ENCODE data around the gene RPS6KA5.
"Not testable (repeated sequence)": the region's sequence is repeated elsewhere in the genome, so short reads cannot be mapped to it uniquely, and the experiment has no call there.

The RPS6KA5 gene

DNA sequence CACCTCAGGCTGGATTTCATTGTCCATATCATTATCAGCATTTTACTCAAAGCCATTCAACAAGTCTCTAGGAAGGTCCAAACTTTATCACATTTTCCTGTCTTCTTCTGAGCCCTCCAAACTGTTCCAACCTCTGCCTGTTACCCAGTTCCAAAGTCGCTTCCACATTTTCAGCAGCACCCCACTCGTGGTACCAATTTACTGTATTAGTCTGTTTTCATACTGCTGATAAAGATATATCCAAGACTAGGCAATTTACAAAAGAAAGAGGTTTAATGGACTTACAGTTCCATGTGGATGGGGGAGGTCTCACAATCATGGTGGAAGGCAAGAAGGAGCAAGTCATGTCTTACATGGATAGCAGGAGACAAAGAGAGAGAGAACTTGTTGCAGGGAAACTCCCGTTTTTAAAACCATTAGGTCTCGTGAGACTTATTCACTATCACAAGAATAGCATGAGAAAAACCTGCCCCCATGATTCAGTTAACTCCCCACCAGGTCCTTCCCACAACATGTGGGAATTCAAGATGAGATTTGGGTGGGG is 121.1 kb downstream of the RPS6KA5 start:
- DNase-seq (ENCODE audit: low read depth in 2 of 2) = not testable (repeated sequence)

DNA sequence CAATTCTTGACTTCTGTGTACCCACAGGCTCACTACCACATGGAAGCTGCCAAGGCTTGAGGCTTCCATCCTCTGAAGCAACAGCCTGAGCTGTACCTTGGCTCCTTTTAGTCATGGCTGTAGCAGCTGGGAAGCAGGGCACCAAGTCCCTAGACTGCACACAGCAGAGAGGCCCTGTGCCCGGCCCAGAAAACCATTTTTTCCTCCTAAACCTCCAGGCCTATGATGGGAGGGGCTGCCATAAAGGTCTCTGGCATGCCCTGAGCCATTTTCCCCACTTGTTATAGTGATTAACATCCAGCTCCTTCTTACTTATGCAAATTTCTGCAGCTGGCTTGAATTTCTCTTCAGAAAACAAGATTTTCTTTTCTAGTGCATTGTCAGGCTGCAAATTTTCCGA is 121.8 kb downstream of the RPS6KA5 start:
- no peak for DNase-seq (ENCODE audit: low read depth in 2 of 2)

DNA sequence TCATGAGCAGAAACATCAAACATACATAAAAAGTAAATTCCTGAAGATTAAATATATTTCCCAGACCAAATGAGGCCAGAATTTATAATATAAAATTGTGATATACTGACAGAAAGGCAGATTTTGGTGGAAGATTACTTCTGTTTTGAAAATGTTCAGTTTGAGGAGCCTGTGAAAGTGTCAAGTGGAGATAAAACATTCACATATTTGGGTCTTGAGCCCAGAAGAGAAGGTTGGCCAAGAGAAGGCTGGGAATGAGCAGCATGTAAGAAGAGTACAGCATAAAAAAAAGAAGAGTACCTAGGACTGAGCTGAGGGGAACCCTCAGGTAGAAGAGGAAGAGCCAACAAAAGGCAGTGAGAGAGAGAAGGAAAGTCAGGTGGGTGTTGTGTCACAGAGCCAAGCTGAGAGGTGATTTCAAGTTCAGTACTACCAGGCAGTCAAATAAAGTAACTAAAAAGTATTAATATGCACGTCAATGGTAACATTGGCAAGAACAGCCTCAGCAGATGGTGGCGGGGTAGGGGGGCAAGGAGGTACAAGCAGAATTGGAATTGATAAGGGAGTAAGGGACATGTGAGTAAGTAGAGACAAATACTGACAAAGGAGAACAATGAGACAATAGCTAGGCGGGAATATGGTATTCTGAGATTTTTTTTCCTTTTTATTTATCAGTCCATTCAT is 123.5 kb downstream of the RPS6KA5 start:
- no peak for DNase-seq (ENCODE audit: low read depth in 2 of 2)

DNA sequence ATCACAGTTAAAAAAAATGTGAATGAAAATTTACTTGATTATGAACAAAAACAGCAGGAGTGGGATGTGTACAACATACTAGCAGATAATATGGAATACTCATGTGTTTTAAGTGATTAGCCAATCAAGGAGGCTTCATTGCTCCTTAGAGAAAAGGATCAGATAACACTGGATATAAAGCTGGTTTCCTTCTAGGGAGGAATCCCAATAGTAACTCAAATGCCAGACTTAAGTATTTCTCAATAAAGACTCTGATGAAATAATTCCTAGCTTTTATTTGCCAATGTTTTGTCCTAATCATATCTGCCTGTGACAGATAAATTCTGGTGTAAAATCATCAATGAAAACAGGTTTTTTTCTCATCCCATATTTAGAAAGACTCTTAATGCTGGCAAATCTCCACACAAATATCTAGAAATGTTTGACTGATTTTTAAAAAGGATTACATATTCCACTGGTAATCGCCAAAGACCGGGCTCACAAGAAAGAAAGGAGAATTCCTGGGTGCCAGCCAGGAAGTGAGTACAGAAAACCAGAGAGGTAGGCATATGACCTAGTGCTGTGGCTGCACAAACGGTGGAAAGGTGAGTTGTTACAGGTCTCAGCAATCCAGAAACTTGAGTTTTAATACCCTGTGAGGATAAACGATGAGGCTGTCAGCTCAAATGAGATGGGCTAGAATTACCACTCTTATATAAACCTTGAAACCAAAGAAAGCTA is 135.7 kb downstream of the RPS6KA5 start:
- no peak for DNase-seq (ENCODE audit: low read depth in 2 of 2)

DNA sequence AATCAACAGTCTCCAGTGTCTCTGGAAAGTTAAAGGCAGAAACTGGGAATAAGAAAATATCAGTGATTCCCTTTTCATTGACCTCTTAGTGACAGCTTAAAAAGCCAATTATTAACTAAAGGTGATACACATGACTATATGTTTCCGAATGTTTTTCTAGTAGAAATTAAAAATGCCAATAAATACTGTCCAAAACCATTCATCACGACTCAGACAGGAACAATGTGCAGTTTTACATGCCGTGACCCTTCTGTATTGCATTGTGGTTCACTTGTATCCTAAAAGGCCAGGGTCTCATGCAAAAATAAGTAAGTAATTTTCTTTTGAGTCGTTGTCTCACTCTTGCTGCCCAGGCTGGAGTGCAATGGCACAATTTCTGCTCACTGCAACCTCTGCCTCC is 138.3 kb downstream of the RPS6KA5 start:
- DNase-seq (ENCODE audit: low read depth in 2 of 2) = no peak

DNA sequence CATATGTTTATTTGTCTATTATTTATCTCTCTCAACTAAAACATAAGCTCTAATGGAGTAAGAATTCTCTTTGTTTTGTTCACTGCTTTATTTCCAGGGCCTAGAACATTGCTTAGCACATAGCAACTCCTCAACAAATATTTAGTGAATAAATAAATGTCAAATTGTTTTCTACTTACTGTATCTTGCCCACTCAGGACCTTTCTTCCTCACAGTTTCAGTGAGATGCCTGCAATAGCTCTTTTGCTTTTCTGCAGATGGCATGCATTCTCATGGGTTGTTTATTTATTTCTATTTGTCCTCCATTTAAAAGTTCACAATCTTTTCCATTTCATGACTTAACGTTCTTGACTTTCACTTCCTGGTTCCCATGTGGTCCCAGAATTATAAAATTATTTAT is 149.3 kb downstream of the RPS6KA5 start:
- no peak for DNase-seq (ENCODE audit: low read depth in 2 of 2)

DNA sequence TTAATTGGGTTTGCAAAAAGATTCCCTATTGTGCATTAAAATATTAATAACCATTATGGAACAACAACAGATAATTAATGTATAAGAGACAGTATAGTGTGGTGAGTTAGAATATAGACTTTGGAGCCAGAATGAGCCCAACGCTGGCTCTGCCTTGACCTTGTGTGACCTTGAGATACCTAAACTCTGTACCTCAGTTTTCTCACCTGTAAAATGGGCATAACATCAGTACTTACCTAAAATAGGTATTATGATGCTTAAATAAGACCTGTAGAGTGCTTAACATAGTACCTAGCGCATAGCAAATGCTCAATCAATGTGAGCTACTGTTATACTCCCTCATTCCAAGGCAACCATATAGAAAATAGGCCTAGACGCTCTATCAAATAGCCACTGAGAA is 153.3 kb downstream of the RPS6KA5 start:
- DNase-seq (ENCODE audit: low read depth in 2 of 2) = no peak

- DNase-seq (ENCODE audit: low read depth in 2 of 2) = no peak
Measured at GRCh38 chr14:90905531-90905930, 154.9 kb downstream of the RPS6KA5 start.

- DNase-seq (ENCODE audit: low read depth in 2 of 2) = peak in 1 of 2 donors; percentile 31
Measured at GRCh38 chr14:90903101-90903500, 157.3 kb downstream of the RPS6KA5 start.

- no peak for DNase-seq (ENCODE audit: low read depth in 2 of 2)
Measured at GRCh38 chr14:90900476-90901083, 159.9 kb downstream of the RPS6KA5 start.

DNA sequence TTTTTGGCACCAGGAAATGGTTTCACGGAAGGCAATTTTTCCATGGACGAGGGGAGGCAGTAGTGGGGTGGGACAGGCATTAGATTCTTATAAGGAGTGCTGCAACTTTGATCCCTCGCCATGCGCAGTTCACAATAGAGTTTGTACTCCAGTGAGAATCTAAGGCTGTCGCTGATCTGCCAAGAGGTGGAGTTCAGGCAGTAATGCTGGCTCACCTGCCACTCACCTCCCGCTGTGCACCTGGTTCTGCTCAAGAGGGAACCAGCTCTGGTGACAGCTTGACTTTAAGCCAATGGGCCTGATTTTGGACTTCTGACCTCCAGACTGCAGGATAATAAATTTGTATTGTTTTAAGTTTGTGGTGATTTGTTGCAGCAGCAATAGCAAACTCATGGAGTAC is 163.4 kb downstream of the RPS6KA5 start:
- DNase-seq (ENCODE audit: low read depth in 2 of 2) = no peak

DNA sequence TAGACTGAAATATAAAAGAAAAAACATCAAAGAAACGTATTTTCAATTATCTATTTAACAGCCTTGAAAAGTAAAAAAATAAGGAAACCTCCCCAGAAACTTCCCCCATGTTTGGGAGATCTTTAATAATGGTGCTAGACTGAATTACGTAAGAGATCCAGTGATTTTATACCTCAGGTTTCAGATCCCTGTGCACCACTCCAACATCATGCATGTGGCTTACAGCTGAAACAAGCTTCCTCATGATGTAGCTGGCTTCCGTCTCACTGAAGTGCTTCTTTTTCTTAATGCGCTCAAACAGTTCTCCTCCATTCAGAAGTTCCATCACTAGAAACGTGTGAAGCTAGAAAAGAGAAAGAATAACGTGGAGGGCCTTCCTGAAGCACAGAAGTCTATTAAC is 166.2 kb downstream of the RPS6KA5 start:
- no peak for DNase-seq (ENCODE audit: low read depth in 2 of 2)

DNA sequence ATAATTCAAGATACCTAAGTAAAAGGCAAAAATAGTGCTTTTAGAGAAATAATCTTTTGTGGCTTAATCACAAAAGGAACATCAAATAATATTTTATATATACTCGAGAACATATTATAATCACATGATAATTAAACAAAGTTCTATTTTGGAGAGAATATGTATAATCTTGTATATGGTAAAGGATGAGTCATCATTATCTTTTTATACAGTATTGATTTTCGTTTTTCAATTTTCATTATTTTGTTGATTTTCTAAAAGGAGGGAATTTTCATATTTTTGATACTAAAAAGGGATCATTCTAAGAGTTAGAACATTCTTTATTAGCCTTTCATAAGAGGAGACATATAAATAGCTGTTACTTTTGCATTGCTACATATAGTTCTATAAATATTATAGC is 166.9 kb downstream of the RPS6KA5 start:
- DNase-seq (ENCODE audit: low read depth in 2 of 2) = no peak

DNA sequence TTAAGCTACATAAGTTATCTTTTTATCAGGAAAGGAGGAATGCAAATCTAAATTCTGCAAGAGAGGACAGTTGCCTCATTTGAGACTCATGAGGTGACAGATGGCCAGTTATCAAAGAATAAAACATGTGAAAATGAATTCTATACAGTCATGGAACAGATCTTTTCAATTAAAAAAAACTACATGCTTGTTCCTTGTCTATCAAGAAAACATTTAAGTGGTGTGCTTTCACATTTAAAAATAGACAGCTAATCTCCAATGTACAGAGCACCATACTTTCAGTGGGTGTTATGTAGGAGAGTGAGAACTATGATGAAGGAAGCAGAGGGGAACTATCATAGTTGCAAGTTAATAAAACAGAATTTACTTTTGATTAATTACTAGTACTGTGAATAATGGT is 167.5 kb downstream of the RPS6KA5 start:
- no peak for DNase-seq (ENCODE audit: low read depth in 2 of 2)

DNA sequence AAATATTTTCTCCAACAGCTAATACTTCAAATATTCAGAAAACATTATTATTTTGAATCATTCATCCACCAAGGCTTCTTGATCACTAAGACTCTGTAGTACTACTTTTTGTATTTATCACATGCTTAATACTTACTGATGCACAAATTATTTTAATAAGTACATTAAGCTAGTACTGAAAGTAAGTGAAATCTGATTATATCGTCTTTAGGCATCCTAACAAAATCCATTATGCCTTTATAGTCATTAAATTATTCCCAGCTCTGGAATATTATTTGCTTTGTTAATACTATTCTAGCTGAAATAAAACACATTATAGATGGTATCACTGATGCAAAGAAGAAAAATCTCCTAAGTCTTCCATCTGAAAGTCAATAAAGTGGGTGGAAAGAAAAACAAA is 169.1 kb downstream of the RPS6KA5 start:
- DNase-seq (ENCODE audit: low read depth in 2 of 2) = no peak

DNA sequence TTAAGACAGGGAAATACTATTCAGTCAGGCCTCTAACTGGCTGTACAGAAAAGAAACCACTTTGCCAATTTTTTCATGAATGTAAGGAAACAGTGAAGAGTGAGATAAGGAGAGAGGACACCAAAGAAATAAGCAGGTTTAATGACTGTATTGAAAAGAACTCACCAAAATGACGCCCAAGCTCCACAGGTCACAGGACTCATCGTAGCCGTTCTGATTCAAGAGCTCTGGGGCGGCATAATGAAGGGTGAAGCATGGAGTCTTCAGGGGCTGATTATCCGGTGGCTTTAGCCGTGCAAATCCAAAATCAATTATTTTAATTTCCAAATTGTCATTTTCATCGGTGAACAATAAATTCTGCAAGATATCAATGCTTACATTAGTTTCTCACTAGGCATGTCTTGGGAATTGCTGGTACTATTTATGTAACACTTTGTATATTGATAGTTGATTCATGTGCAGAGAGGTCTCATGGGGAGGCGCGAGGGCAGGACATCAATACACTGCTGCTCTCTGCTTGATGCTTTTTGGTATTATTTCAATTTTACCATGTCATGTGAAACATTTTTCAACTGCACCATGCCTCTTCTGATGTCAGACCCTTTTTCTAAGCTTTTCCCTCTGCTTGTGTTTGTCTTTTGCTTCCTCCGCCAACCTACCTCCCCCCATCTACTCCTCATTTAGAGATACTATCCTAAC is 170.0 kb downstream of the RPS6KA5 start:
- DNase-seq (ENCODE audit: low read depth in 2 of 2) = no peak

GRCh38 chr14:90886297-90886815 is 174.1 kb downstream of the RPS6KA5 start:
- no peak for DNase-seq (ENCODE audit: low read depth in 2 of 2)

DNA sequence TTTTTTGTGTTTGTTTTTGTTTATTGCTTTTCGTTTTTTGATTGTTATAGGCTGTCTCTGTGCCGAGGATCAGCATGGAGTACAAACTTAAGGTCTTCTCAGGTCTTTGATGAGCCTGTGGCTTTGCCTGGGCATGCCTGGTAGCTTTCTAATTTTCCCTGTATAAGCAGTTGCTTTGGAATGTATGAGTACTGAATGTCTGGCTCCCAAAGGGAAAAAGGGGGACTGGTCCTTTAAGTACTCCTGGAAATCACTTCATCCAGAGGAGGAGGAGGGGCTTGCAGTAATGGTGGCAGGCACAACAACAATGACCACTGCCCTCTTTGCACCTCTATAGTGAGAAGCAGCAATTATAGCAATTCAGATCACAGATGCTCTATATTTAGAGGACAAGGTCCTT is 176.7 kb downstream of the RPS6KA5 start:
- DNase-seq (ENCODE audit: low read depth in 2 of 2) = no peak

GRCh38 chr14:90883197-90883596 is 177.2 kb downstream of the RPS6KA5 start:
- DNase-seq (ENCODE audit: low read depth in 2 of 2) = no peak

GRCh38 chr14:90880282-90880681 is 180.2 kb downstream of the RPS6KA5 start:
- no peak for DNase-seq (ENCODE audit: low read depth in 2 of 2)

DNA sequence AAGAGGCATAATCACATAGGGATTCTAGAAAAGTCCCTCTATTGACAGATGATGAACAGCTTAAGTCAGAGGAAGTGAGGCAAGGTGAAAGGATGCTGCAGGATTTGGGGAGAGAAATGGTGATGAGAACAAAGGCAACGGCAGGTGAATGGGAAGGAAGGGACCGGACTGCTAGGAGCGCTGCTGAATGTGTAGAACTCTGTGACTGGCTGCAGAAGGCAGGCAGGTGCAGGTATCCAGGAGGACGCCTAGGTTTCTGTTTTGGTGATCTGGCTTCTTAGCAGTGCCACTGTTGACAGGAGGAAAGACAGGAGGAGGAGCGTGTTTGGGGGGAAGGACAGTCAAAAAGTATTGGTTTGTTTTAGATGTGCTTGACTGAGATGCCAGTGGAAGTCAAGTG is 185.8 kb downstream of the RPS6KA5 start:
- DNase-seq (ENCODE audit: low read depth in 2 of 2) = no peak

DNA sequence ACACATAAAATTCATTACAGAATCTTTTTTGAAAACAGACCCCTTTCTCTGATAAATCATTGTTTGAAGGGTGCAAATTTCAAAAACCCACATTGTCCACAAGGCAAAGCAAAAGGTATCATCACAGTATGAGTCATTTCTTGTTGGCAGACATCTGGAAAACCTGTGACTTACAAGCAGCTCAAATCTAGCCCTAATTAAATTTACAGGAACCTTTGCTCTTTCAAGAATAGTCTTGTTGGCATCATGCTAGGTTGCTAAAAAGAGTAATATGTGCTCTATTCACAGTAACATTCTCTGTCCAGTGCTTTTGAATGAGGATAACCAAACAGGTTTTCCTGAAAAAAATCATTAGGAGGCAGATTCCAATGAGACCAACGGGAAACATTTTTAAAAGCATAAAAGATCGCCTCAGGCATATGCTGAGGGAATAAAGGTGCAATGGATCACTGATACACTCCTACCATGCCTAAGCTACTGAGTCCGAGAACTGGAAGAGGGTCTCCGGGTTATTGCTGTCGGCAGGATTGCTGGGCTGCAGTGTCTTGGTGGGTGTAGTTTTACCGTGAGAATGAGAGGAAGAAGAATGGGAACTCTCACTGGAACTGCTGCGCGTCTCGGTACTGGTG is 188.7 kb downstream of the RPS6KA5 start:
- no peak for DNase-seq (ENCODE audit: low read depth in 2 of 2)

Data from stimulated activated CD8-positive, alpha-beta memory T cell treated with anti-CD3 and anti-CD28 coated beads, Interleukin-15, amount 100 ng/mL, for 4 hours (primary cell).